K562 (cell line): ENCODE measurements around the gene EVA1B. TPM values are rescaled to one million over a fixed set of nuclear protein-coding genes. Genes with fewer than 3 reads are reported as not detected.

Experiments
- ATAC-seq: fragments of 200-7000 bp; cut with Tn5 transposase; 3 replicates; pipeline ENCODE4 v1.9.1; 2020; ENCODE audit warnings: moderate library complexity
- BruUV-seq: library from RNA; stranded (reverse); fragments of 400-500 nt; replicated peaks from 2 replicates; lab custom pipeline; 2021; lab: Mats Ljungman, UMichigan
- CTCF ChIA-PET: fragments of 300-600 bp; formaldehyde crosslinking; extraction: SDS; loops from one replicate; lab custom pipeline; 2021; ENCODE audit warnings: low intra/inter-chr PET ratio; lab: Yijun Ruan, JAX
- POLR2A ChIA-PET: fragments of 300-600, 350-650 bp; sonication (Branson Sonifier 250); formaldehyde crosslinking; extraction: SDS; loops from one replicate; lab custom pipeline; 2021; ENCODE audit warnings: antibody characterized with exemption, inconsistent platforms; lab: Yijun Ruan, JAX
- DNase-seq, 4 experiments: peaks; one replicate each; pipeline versions ENCODE4 v3.0.0 to v3.0.0-alpha.2; 2011 to 2018; ENCODE audit warnings: low spot score in 3 of 4, mixed read lengths in 3 of 4; ENCODE audit errors: extremely low read depth in 1 of 4
- FAIRE-seq: peaks from 2 replicates; lab custom pipeline; 2011; peaks lifted over from hg19 to GRCh38; lab: Jason Lieb, UNC
- H2AFZ ChIP-seq: 2 replicates; pipeline ENCODE4 v1.6.0; 2011; ENCODE audit warnings: low read depth, low read length, control low read depth, inconsistent platforms
- H3K27ac ChIP-seq: fragments of 200-600 bp; 3 replicates; pipeline ENCODE4 v1.8.0; 2011; ENCODE audit warnings: low read depth, mild to moderate bottlenecking, control low read depth, inconsistent platforms, low read length, moderate library complexity, mixed read lengths; ENCODE audit errors: extremely low read depth
- H3K27me3 ChIP-seq, 2 experiments: fragments of 300-600 bp in 1 of 2; 2 replicates in 1 of 2; 3 replicates in 1 of 2; pipeline versions ENCODE4 v1.6.0 to v1.8.0; 2011; ENCODE audit warnings: inconsistent platforms in 2 of 2, low read length in 2 of 2, mild to moderate bottlenecking in 1 of 2, mixed read lengths in 1 of 2, moderate library complexity in 1 of 2; ENCODE audit not compliant: control insufficient read depth in 2 of 2, insufficient read depth in 2 of 2
- H3K36me3 ChIP-seq: fragments of 300-600 bp; 3 replicates; pipeline ENCODE4 v1.8.0; 2011; ENCODE audit warnings: mild to moderate bottlenecking, low read length, inconsistent platforms; ENCODE audit not compliant: control insufficient read depth, insufficient read depth
- H3K4me1 ChIP-seq, 2 experiments: fragments of 200-600 bp in 1 of 2; replicated peaks in 1 of 2; 2 replicates in 1 of 2; 3 replicates in 1 of 2; pipeline versions ENCODE4 v1.5.1 to v1.8.0; 2011; ENCODE audit warnings: inconsistent platforms in 2 of 2, low read length in 2 of 2, mild to moderate bottlenecking in 1 of 2, mixed read lengths in 1 of 2, moderate library complexity in 1 of 2; ENCODE audit not compliant: control insufficient read depth in 2 of 2, insufficient read depth in 2 of 2
- H3K4me2 ChIP-seq: 2 replicates; pipeline ENCODE4 v1.6.1; 2011; ENCODE audit warnings: low read length, control low read depth, inconsistent platforms, mixed read lengths; ENCODE audit not compliant: insufficient read depth
- H3K4me3 ChIP-seq: fragments of 200-600 bp; sonication (generic), shearing (Covaris generic); 2 replicates; pipeline ENCODE4 v1.5.1; 2016; ENCODE audit warnings: control low read depth, inconsistent platforms
- H3K79me2 ChIP-seq: fragments of 200-600 bp; 3 replicates; pipeline ENCODE4 v1.8.0; 2011; ENCODE audit warnings: low read length, inconsistent platforms; ENCODE audit not compliant: control insufficient read depth, insufficient read depth
- H3K9ac ChIP-seq, 2 experiments: 2 replicates each; pipeline versions ENCODE4 v1.6.0 to v1.6.1; 2011; ENCODE audit warnings: low read depth in 2 of 2, low read length in 2 of 2, control low read depth in 1 of 2, inconsistent platforms in 1 of 2, mild to moderate bottlenecking in 1 of 2, mixed read lengths in 1 of 2; ENCODE audit not compliant: insufficient read depth in 1 of 2
- H3K9me1 ChIP-seq: one replicate; pipeline ENCODE4 v1.6.0; 2011; ENCODE audit warnings: inconsistent platforms, mild to moderate bottlenecking, low read length, moderate library complexity; ENCODE audit not compliant: control insufficient read depth, insufficient read depth
- H3K9me3 ChIP-seq: replicated peaks from 2 replicates; pipeline ENCODE4 v1.5.1; 2011; ENCODE audit warnings: low read depth, low read length, inconsistent platforms; ENCODE audit not compliant: control insufficient read depth, insufficient read depth
- H4K20me1 ChIP-seq: replicated peaks from 2 replicates; pipeline ENCODE4 v1.6.1; 2011; ENCODE audit warnings: low read length, inconsistent platforms, mixed read lengths; ENCODE audit not compliant: control insufficient read depth, insufficient read depth
- ASH1L ChIP-seq: fragments of 450-650 bp; IDR thresholded peaks from 2 replicates; pipeline ENCODE4 v1.6.1; 2018; ENCODE audit warnings: borderline replicate concordance, mild to moderate bottlenecking, low read depth; ENCODE audit not compliant: partially characterized antibody
- CTBP1 ChIP-seq: fragments of 450-650 bp; IDR thresholded peaks from 2 replicates; pipeline ENCODE4 v1.6.1; 2016; ENCODE audit warnings: borderline replicate concordance
- E2F8 ChIP-seq: fragments of 450-650 bp; IDR thresholded peaks from 2 replicates; pipeline ENCODE4 v1.7.1; 2018; ENCODE audit warnings: mild to moderate bottlenecking, low read depth; ENCODE audit not compliant: partially characterized antibody
- ELK3 ChIP-seq: fragments of 450-650 bp; formaldehyde crosslinking; IDR thresholded peaks from 2 replicates; pipeline ENCODE4 v1.4.0; 2020; ENCODE audit warnings: mild to moderate bottlenecking
- SREBF2 ChIP-seq: sonication (generic); formaldehyde crosslinking; IDR thresholded peaks from 2 replicates; pipeline ENCODE4 v1.4.0; 2020; ENCODE audit warnings: mild to moderate bottlenecking, missing genetic modification reagents
- WGBS: fragments of 100-300 bp; shearing (Covaris generic); methylation state at CpG from one replicate; pipeline ENCODE4 v1.1.6; 2016; ENCODE audit warnings: low coverage, mixed read lengths; ENCODE audit not compliant: insufficient coverage; ENCODE audit errors: missing lambda C conversion rate; 5-methylcytosine and 5-hydroxymethylcytosine counted together
- in situ Hi-C: fragments of 300-500 bp; cut with MboI; formaldehyde crosslinking; loops from 4 replicates; pipeline ENCODE4 v1.15.0; 2018; ENCODE audit warnings: inconsistent platforms, mixed read lengths
- intact Hi-C: fragments of 100-400 bp; cut with micrococcal nuclease; formaldehyde crosslinking; loops from 2 replicates; pipeline ENCODE4 v1.14.2; 2022
- polyA plus RNA-seq, 8 experiments: library from polyadenylated mRNA; depleted of rRNA in 4 of 8; stranded (reverse) in 5 of 8; unstranded in 3 of 8; fragments of >200 nt; fragmentation: Nextera tagmentation in 2 of 8; fragmentation: Illumina TruSeq in 1 of 8; extraction: Ambion mirVana in 2 of 8; extraction: Trizol in 1 of 8; gene quantifications; 2 replicates each; pipeline versions ENCODE4 v1.2.1 to v1.2.3, GENCODE V29; 2011 to 2014; ENCODE audit warnings: inconsistent platforms in 1 of 8, missing spikeins in 1 of 8
- total RNA-seq, 7 experiments: library from RNA; depleted of rRNA in 6 of 7; stranded (reverse); fragments of >200 nt in 6 of 7; fragmentation: Illumina TruSeq in 2 of 7; extraction: Trizol in 2 of 7; gene quantifications; 2 replicates each; pipeline versions ENCODE4 v1.2.1 to v1.2.3, GENCODE V29; 2011 to 2021; ENCODE audit warnings: low replicate concordance in 1 of 7

Gene EVA1B
- total and polyA plus RNA-seq, 9 of the 15 experiments (the other 6 are each of a cell fraction or from before 2014, with no cell fraction given), result 0.08 to 65.7 (median 2.4) TPM

GRCh38 chr1:36351227-36351977 lies 28.0 kb upstream of the EVA1B start:
- FAIRE-seq (no peak), DNase-seq (no peak), ATAC-seq (no peak)
- peaks cover 5 to 16% of the 10 kb centered on the region in 2 experiments; a peak in 4 of 5 replicates for H3K4me1 ChIP-seq
- no peaks in the 10 kb centered on the region for H3K9me1 ChIP-seq
- H3K4me2 ChIP-seq, result no peak overlapping the region
- POLR2A ChIA-PET, result interaction anchor here (0.7 to 1.6 kb wide), 7 partner anchors 8 to 45 kb away, joined by 3 to 10 read pairs (median 4); partner anchors contain the start of gene SH3D21
- no peak for TF ChIP-seq E2F8
- TF ChIP-seq CTBP1, result no peak
- no peak for TF ChIP-seq SREBF2 (CRISPR knock-in tag)
- TF ChIP-seq ASH1L, result no peak
- no peak for TF ChIP-seq ELK3 (CRISPR knock-in tag)
- BruUV-seq, result no TSS peak
- CTCF ChIA-PET, result no interaction called here
- H3K27me3 ChIP-seq, result no peaks in the 10 kb centered on the region
- H3K9me3 ChIP-seq, result no peaks in the 10 kb centered on the region
- H3K4me3 ChIP-seq, result no peak overlapping the region
- H2AFZ ChIP-seq, result no peak overlapping the region
- H3K79me2 ChIP-seq, result no peaks in the 10 kb centered on the region
- peaks cover 9% of the 10 kb centered on the region; the same call in 1 of the 2 replicates for H4K20me1 ChIP-seq
- peaks cover 90% of the 10 kb centered on the region; the same call in 2 of the 3 replicates for H3K36me3 ChIP-seq
- intact Hi-C loops (no loop called here), in situ Hi-C loops (no loop called here)
- 0 out of 4 replicates have a peak overlapping the region, but pooled peaks of 1 of the 2 experiments have one; percentile 7 for H3K9ac ChIP-seq
- 90% methylated on average over 14 of the region's 14 CpGs for WGBS
- no peak overlapping the region for H3K27ac ChIP-seq
